NCI-H510A (cell line): ENCODE measurements around the gene RBP3.

Experiments used
- DNase-seq: peaks from one replicate; lab custom pipeline; 2025; lab: John Stamatoyannopoulos, UW

Gene RBP3

GRCh38 chr10:47401874-47402640 lies 53.9 kb downstream of the RBP3 start:
- no peak for DNase-seq

- DNase-seq: no peak
Observed at GRCh38 chr10:47402641-47403301, 54.6 kb downstream of the RBP3 start.

GRCh38 chr10:47403446-47404318 lies 55.5 kb downstream of the RBP3 start:
- DNase-seq: no peak

- no peak for DNase-seq
Observed at GRCh38 chr10:47404446-47404845, 56.3 kb downstream of the RBP3 start.

DNA sequence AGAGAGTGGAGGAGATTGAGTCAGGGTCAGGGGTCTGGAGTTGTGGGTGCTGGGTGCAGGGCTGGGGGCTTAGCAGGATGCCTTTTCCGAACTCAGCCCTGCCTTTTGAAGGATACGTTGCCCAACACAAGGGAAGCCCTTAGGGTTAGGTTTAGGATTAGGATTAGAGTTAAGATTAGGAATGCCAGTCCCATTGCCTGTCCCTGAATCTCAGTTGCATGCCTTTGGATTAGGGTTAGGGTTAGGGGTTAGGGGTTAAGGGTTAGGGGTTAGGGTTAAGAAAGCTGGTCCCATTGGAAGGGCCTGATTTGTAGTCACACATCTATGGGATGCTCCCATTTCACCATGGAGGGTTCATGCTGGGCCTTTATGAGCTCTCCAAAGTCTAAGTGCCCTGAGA lies 56.8 kb downstream of the RBP3 start:
- DNase-seq: no peak

DNA sequence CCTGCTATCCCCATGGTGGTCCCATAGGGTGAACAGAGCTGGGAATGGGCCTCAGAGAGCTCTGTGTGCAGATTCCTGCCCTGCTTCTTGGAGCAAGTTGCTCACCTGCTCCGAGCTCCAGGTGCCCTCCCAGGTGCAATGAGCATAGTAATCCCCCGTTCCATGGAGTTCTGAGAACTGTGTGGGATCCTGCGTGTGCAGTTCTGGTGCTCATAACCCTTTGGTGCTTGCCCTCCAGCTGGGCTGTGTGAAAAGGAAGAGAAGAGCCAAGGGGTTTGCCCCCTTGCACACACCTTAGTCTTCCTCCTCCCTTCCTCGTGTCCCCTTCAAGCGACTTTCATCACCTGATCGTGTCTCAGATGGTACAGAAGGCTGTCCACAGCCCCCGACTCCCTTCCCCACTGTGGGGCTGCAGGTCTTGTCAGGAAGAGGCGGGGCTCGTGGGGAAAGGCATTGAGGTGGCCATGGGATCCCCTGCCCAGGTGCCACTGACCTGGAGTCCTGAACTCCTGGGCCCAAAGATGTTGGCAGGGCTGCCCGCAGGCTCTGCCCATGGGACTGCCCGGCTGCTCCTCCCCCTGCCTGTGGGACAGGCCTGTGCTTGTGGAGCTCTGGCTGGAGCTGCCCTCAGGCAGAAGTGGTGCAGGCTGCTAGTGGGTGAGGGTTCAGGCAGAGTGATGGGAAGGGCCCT lies 57.8 kb downstream of the RBP3 start:
- DNase-seq: no peak

- no peak for DNase-seq
Observed at GRCh38 chr10:47406548-47406869, 58.3 kb downstream of the RBP3 start.

GRCh38 chr10:47406870-47407691 lies 58.9 kb downstream of the RBP3 start:
- no peak for DNase-seq
